NB4 (cell line): ENCODE measurements around the gene RAP1GAP.

ENCODE experiments used
- DNase-seq: peaks from one replicate; pipeline ENCODE4 v3.0.0; 2010; ENCODE audit warnings: low read depth
- H3K4me3 ChIP-seq: one replicate; pipeline ENCODE4 v1.5.1; 2011; ENCODE audit warnings: mild to moderate bottlenecking, low read depth, low read length, moderate library complexity
- CTCF ChIP-seq: IDR thresholded peaks from one replicate; pipeline ENCODE4 v1.5.1; 2012; ENCODE audit warnings: low read depth, low read length
- MAX ChIP-seq: IDR thresholded peaks from 2 replicates; pipeline ENCODE4 v1.6.1; 2011; ENCODE audit warnings: low read depth, low read length
- MYC ChIP-seq: IDR thresholded peaks from 2 replicates; pipeline ENCODE4 v1.6.1; 2011; ENCODE audit warnings: low read depth, low read length
- POLR2A ChIP-seq: IDR thresholded peaks from 2 replicates; pipeline ENCODE4 v1.6.1; 2011; ENCODE audit warnings: mild to moderate bottlenecking; ENCODE audit not compliant: insufficient read length; ENCODE audit errors: extremely low read depth

Gene RAP1GAP

GRCh38 chr1:21589618-21590017, 79.5 kb downstream of the RAP1GAP start:
- no peak overlapping the region for H3K4me3 ChIP-seq
- TF ChIP-seq MYC (no peak), CTCF (no peak), POLR2A (no peak), MAX (no peak)

GRCh38 chr1:21587602-21587953, 81.6 kb downstream of the RAP1GAP start:
- no peak for DNase-seq
- TF ChIP-seq MAX, result no peak
- H3K4me3 ChIP-seq, result no peak overlapping the region

More at GRCh38 chr1:21589618-21590017, 79.5 kb downstream of the RAP1GAP start:
- DNase-seq, result no peak

- TF ChIP-seq CTCF, result no peak
- no peak for TF ChIP-seq POLR2A
- no peak for TF ChIP-seq MYC
- peak; percentile 52; the same call in 1 of the 2 replicates for TF ChIP-seq MAX
- DNase-seq, result peak; percentile 46
- H3K4me3 ChIP-seq, result no peak overlapping the region
Measured at GRCh38 chr1:21586846-21587601, 82.1 kb downstream of the RAP1GAP start.

- TF ChIP-seq MAX (no peak), MYC (no peak), POLR2A (no peak), CTCF (no peak)
- DNase-seq, result no peak
- H3K4me3 ChIP-seq, result no peak overlapping the region
Measured at GRCh38 chr1:21586222-21586621, 82.9 kb downstream of the RAP1GAP start.

- no peak overlapping the region for H3K4me3 ChIP-seq
- TF ChIP-seq MYC (no peak), MAX (no peak), CTCF (no peak), POLR2A (no peak)
- no peak for DNase-seq
Measured at GRCh38 chr1:21585037-21585436, 84.1 kb downstream of the RAP1GAP start.

GRCh38 chr1:21584096-21584495, 85.1 kb downstream of the RAP1GAP start:
- TF ChIP-seq CTCF (no peak), POLR2A (no peak), MYC (no peak), MAX (no peak)
- H3K4me3 ChIP-seq, result no peak overlapping the region
- no peak for DNase-seq
